Heart left ventricle (tissue), 13 donors: ENCODE measurements around the gene DPYSL5.

Source experiments
- CTCF ChIP-seq, 12 donors: fragments of 200-600 bp; sonication (generic) in 4 of 12; IDR thresholded peaks; one replicate each; pipeline versions ENCODE4 v1.5.0 to v1.8.0; 2018 to 2022; ENCODE audit warnings: antibody characterized with exemption in 12 of 12, mild to moderate bottlenecking in 5 of 12
- POLR2A ChIP-seq, 2 donors: fragments of 450-650 bp; IDR thresholded peaks; one replicate each; pipeline ENCODE4 v1.6.1; 2017; ENCODE audit warnings: antibody characterized with exemption in 2 of 2, mild to moderate bottlenecking in 2 of 2, moderate library complexity in 2 of 2
- donor health status: ischemic (EF 13 %, LVEDD 7.1; RV severe dilation, severe dysfunction).
- donor health status: DM: no; HTN: yes; CAD: no.
- donor health status: DM: no; HTN: no; CAD: no.
- donor health status: ischemic (EF 25% LVEDD 6.9; RV normal size, moderate dysfunction).
- donor health status: ischemic (EF 25% LVEDD 5.7; RV mildly dilated, moderate dysfunction).
- donor health status: ischemic (EF 35%, LVEDD 5.7; RV mildly dilated, moderate dysfunction).
- donor health status: nonischemic (EF 11% LVEDD 7.7; RV severe dilation, severe dysfunction).
- donor health status: DM: yes; HTN: yes; CAD: no.
- donor health status: PGD.
- donor health status: ischemic (EF 29% LVEDD 5.4; RV normal size, mild dysfunction).
- donor health status: nonischemic (EF 23%, LVEDD 6.1; RV moderate dilation, normal function).

- TF ChIP-seq CTCF (IDR thresholded peaks at IDR 0.05) (no peak), POLR2A (IDR thresholded peaks at IDR 0.05) (no peak)
Observed at GRCh38 chr2:26811261-26811660, 36.7 kb upstream of the DPYSL5 start.
